AG08395 (cell line): ENCODE results near the gene OPCML.

Experiments
- DNase-seq: peaks from one replicate; pipeline ENCODE4 v3.0.0; 2012; ENCODE audit warnings: mixed read lengths, low spot score

Gene OPCML

GRCh38 chr11:133531971-133532651 lies at the start of gene OPCML:
Gene OPCML, minus strand, starts transcription at chr11:133532501.
- no peak for DNase-seq

- no peak for DNase-seq
Observed at GRCh38 chr11:133581091-133581490, 48.8 kb upstream of the OPCML start.

- no peak for DNase-seq
Observed at GRCh38 chr11:133579165-133580031, 47.1 kb upstream of the OPCML start.

GRCh38 chr11:133577403-133577802 lies 45.1 kb upstream of the OPCML start:
- no peak for DNase-seq

GRCh38 chr11:133576351-133576750 lies 44.0 kb upstream of the OPCML start:
- DNase-seq, result no peak

GRCh38 chr11:133573081-133573480 lies 40.8 kb upstream of the OPCML start:
- no peak for DNase-seq

GRCh38 chr11:133570376-133570775 lies 38.1 kb upstream of the OPCML start:
- no peak for DNase-seq

GRCh38 chr11:133563505-133564025 lies 31.3 kb upstream of the OPCML start:
- DNase-seq, result no peak

- no peak for DNase-seq
Observed at GRCh38 chr11:133560472-133560855, 28.2 kb upstream of the OPCML start.

- no peak for DNase-seq
Observed at GRCh38 chr11:133559833-133560471, 27.7 kb upstream of the OPCML start.

- no peak for DNase-seq
Observed at GRCh38 chr11:133559382-133559781, 27.1 kb upstream of the OPCML start.

GRCh38 chr11:133555034-133555433 lies 22.7 kb upstream of the OPCML start:
- no peak for DNase-seq

- no peak for DNase-seq
Observed at GRCh38 chr11:133553885-133554740, 21.8 kb upstream of the OPCML start.

GRCh38 chr11:133552938-133553337 lies 20.6 kb upstream of the OPCML start:
- no peak for DNase-seq

- no peak for DNase-seq
Observed at GRCh38 chr11:133551064-133551463, 18.8 kb upstream of the OPCML start.

- DNase-seq, result no peak
Observed at GRCh38 chr11:133549826-133550225, 17.5 kb upstream of the OPCML start.

- DNase-seq, result no peak
Observed at GRCh38 chr11:133548641-133549040, 16.3 kb upstream of the OPCML start.

GRCh38 chr11:133547808-133548494 lies 15.7 kb upstream of the OPCML start:
- no peak for DNase-seq

- DNase-seq, result no peak
Observed at GRCh38 chr11:133545199-133545803, 13.0 kb upstream of the OPCML start.

- no peak for DNase-seq
Observed at GRCh38 chr11:133541720-133542095, 9.4 kb upstream of the OPCML start.
